ENCODE measurements around the gene LDLRAD2.
"Not testable (repeated sequence)": the region's sequence is repeated elsewhere in the genome, so short reads cannot be mapped to it uniquely, and the experiment has no call there.

LDLRAD2 gene

DNA sequence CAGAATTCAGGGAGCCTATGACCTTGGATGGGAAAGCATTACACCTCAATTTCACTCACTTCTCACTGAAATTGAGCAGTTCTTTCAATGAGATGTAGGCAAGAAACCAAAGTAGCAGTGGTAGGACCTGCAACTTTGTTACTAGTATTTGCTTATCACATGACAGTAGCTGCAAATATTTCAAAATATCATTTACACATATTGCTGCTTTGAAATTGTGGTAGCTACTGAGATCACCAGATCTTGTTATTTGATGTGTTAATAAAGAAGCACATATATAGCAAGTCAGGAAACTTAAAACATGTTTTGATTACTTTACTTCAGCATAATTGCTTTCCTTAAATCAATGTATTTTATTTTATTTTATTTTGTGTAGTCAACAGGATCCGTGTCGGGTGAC is 12.9 kb downstream of the LDLRAD2 start:
- Histone ChIP-seq H3K4me2 (ENCODE audit: low read depth, low read length, poor library complexity, severe bottlenecking) (no peak overlapping the region), H3K36me3 (ENCODE audit: insufficient read depth, low read length) (no peaks in the 10 kb centered on the region), H4K20me1 (ENCODE audit: insufficient read depth, low read length, poor library complexity, severe bottlenecking) (no peaks in the 10 kb centered on the region), H3K79me2 (ENCODE audit: insufficient read depth, low read length) (no peaks in the 10 kb centered on the region), H3K9ac (ENCODE audit: low read depth, low read length, poor library complexity, severe bottlenecking) (no peak overlapping the region), H3K9me3 (ENCODE audit: insufficient read depth, low read depth, low read length) (no peaks in the 10 kb centered on the region), H3K4me1 (ENCODE audit: insufficient read depth, low read length, poor library complexity, severe bottlenecking) (no peaks in the 10 kb centered on the region), H3K4me3 (ENCODE audit: low read length, poor library complexity, severe bottlenecking) (no peak overlapping the region), H3F3A (ENCODE audit: low read depth) (no peaks in the 10 kb centered on the region), H3K27me3 (ENCODE audit: insufficient read depth, low read length, poor library complexity, severe bottlenecking) (no peaks in the 10 kb centered on the region), H3K9me2 (replicated peaks; ENCODE audit: low read depth, low read length) (no peaks in the 10 kb centered on the region), H2AFZ (ENCODE audit: low read length) (no peak overlapping the region)
- TF ChIP-seq, protein P1, sequence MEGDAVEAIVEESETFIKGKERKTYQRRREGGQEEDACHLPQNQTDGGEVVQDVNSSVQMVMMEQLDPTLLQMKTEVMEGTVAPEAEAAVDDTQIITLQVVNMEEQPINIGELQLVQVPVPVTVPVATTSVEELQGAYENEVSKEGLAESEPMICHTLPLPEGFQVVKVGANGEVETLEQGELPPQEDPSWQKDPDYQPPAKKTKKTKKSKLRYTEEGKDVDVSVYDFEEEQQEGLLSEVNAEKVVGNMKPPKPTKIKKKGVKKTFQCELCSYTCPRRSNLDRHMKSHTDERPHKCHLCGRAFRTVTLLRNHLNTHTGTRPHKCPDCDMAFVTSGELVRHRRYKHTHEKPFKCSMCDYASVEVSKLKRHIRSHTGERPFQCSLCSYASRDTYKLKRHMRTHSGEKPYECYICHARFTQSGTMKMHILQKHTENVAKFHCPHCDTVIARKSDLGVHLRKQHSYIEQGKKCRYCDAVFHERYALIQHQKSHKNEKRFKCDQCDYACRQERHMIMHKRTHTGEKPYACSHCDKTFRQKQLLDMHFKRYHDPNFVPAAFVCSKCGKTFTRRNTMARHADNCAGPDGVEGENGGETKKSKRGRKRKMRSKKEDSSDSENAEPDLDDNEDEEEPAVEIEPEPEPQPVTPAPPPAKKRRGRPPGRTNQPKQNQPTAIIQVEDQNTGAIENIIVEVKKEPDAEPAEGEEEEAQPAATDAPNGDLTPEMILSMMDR (conservative IDR thresholded peaks at IDR 0.05; ENCODE audit: low read length): no peak
- TF ChIP-seq EZH2phosphoT487 (IDR thresholded peaks at IDR 0.05; ENCODE audit: borderline replicate concordance): no peak

- Histone ChIP-seq H3K79me2 (ENCODE audit: insufficient read depth, low read length) (no peaks in the 10 kb centered on the region), H3K9me2 (replicated peaks; ENCODE audit: low read depth, low read length) (no peaks in the 10 kb centered on the region), H3K9me3 (ENCODE audit: insufficient read depth, low read depth, low read length) (no peaks in the 10 kb centered on the region), H2AFZ (ENCODE audit: low read length) (no peak overlapping the region), H3K9ac (ENCODE audit: low read depth, low read length, poor library complexity, severe bottlenecking) (no peak overlapping the region), H3K4me3 (ENCODE audit: low read length, poor library complexity, severe bottlenecking) (no peak overlapping the region), H3F3A (ENCODE audit: low read depth) (no peaks in the 10 kb centered on the region), H3K27me3 (ENCODE audit: insufficient read depth, low read length, poor library complexity, severe bottlenecking) (no peaks in the 10 kb centered on the region), H3K4me2 (ENCODE audit: low read depth, low read length, poor library complexity, severe bottlenecking) (no peak overlapping the region), H4K20me1 (ENCODE audit: insufficient read depth, low read length, poor library complexity, severe bottlenecking) (no peaks in the 10 kb centered on the region), H3K4me1 (ENCODE audit: insufficient read depth, low read length, poor library complexity, severe bottlenecking) (no peaks in the 10 kb centered on the region), H3K36me3 (ENCODE audit: insufficient read depth, low read length) (no peaks in the 10 kb centered on the region)
- TF ChIP-seq EZH2phosphoT487 (IDR thresholded peaks at IDR 0.05; ENCODE audit: borderline replicate concordance): no peak
- TF ChIP-seq, protein P1 (conservative IDR thresholded peaks at IDR 0.05; ENCODE audit: low read length): no peak
These were observed 13.3 kb downstream of the LDLRAD2 start for GRCh38 chr1:21825393-21825792.

DNA sequence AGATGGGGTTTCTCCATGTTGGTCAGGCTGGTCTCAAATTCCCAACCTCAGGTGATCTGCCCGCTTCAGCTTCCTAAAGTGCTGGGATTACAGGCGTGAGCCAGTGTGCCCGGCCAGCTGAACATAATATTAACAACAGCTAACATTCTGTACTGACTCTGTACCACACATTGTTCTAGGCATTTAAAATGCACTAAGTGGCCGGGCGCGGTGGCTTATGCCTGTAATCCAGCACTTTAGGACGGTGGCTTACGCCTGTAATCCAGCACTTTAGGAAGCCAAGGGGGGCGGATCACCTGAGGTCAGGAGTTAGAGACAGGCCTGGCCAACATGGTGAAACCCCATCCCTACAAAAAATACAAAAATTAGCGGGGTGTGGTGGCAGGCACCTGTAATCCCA is 14.6 kb downstream of the LDLRAD2 start:
- not testable (repeated sequence) for H3K9ac ChIP-seq (ENCODE audit: low read depth, low read length, poor library complexity, severe bottlenecking); H3K4me1 ChIP-seq (ENCODE audit: insufficient read depth, low read length, poor library complexity, severe bottlenecking); H3K9me3 ChIP-seq (ENCODE audit: insufficient read depth, low read depth, low read length); H3K4me3 ChIP-seq (ENCODE audit: low read length, poor library complexity, severe bottlenecking); H3K9me2 ChIP-seq (replicated peaks; ENCODE audit: low read depth, low read length); H3K4me2 ChIP-seq (ENCODE audit: low read depth, low read length, poor library complexity, severe bottlenecking); H2AFZ ChIP-seq (ENCODE audit: low read length); H3F3A ChIP-seq (ENCODE audit: low read depth); H3K36me3 ChIP-seq (ENCODE audit: insufficient read depth, low read length); H3K27me3 ChIP-seq (ENCODE audit: insufficient read depth, low read length, poor library complexity, severe bottlenecking); H4K20me1 ChIP-seq (ENCODE audit: insufficient read depth, low read length, poor library complexity, severe bottlenecking); H3K79me2 ChIP-seq (ENCODE audit: insufficient read depth, low read length)

GRCh38 chr1:21827141-21827679 is 15.1 kb downstream of the LDLRAD2 start:
- H3K9me3 ChIP-seq (ENCODE audit: insufficient read depth, low read depth, low read length): no peaks in the 10 kb centered on the region
- TF ChIP-seq, protein P1 (conservative IDR thresholded peaks at IDR 0.05; ENCODE audit: low read length): no peak
- TF ChIP-seq EZH2phosphoT487 (IDR thresholded peaks at IDR 0.05; ENCODE audit: borderline replicate concordance): no peak
- H3K4me1 ChIP-seq (ENCODE audit: insufficient read depth, low read length, poor library complexity, severe bottlenecking): no peaks in the 10 kb centered on the region
- H3K4me2 ChIP-seq (ENCODE audit: low read depth, low read length, poor library complexity, severe bottlenecking): no peak overlapping the region
- H3K27me3 ChIP-seq (ENCODE audit: insufficient read depth, low read length, poor library complexity, severe bottlenecking): no peaks in the 10 kb centered on the region
- H3K9ac ChIP-seq (ENCODE audit: low read depth, low read length, poor library complexity, severe bottlenecking): no peak overlapping the region
- H2AFZ ChIP-seq (ENCODE audit: low read length): no peak overlapping the region
- no peaks in the 10 kb centered on the region for H4K20me1 ChIP-seq (ENCODE audit: insufficient read depth, low read length, poor library complexity, severe bottlenecking)
- no peaks in the 10 kb centered on the region for H3K9me2 ChIP-seq (replicated peaks; ENCODE audit: low read depth, low read length)
- H3K36me3 ChIP-seq (ENCODE audit: insufficient read depth, low read length): no peaks in the 10 kb centered on the region
- H3K4me3 ChIP-seq (ENCODE audit: low read length, poor library complexity, severe bottlenecking): no peak overlapping the region
- no peaks in the 10 kb centered on the region for H3K79me2 ChIP-seq (ENCODE audit: insufficient read depth, low read length)
- H3F3A ChIP-seq (ENCODE audit: low read depth): no peaks in the 10 kb centered on the region

All from Loucy (cell line).